Keratinocyte (primary cell): ENCODE results near the gene ABCA7.

ENCODE experiments used
- EZH2 ChIP-seq: IDR thresholded peaks from one replicate; pipeline ENCODE4 v1.6.1; 2012; ENCODE audit warnings: inconsistent platforms, mild to moderate bottlenecking, low read length, moderate library complexity
- TF ChIP-seq, protein P1 (sequence below), 3 experiments: IDR thresholded peaks in 1 of 3; conservative IDR thresholded peaks in 1 of 3; optimal IDR thresholded peaks in 1 of 3; 2 replicates in 2 of 3; 3 replicates in 1 of 3; pipeline versions ENCODE3 to v1.5.1; 2011; ENCODE audit warnings: low read length in 3 of 3, mild to moderate bottlenecking in 3 of 3, moderate library complexity in 2 of 3, control low read depth in 1 of 3, inconsistent platforms in 1 of 3; ENCODE audit not compliant: insufficient read depth in 2 of 3; ENCODE audit errors: extremely low read depth in 1 of 3

DNA sequence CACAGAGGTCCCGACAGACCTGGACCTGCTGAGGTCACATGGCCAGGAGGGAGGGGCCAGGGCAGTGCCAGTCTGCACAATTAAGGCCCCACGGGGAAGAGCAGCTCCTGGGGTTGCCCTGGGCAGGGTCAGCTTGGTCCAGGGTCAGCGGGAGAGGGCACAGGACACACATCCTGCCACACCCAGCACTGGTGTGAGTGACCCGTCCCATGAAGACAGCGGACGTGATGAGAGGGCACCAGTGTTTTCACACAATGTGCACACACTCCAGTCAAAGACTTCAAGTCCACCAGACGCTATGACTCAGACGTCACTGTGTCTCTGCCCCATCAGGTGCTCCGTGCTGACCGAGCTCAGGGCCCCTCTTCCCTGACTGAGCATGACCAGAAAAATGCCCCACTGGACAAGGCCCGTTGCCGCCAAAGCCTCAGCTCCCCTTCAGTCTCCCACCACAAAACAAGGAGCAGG lies 23.2 kb upstream of the ABCA7 start:
- TF ChIP-seq EZH2 = no peak
- TF ChIP-seq, protein P1, sequence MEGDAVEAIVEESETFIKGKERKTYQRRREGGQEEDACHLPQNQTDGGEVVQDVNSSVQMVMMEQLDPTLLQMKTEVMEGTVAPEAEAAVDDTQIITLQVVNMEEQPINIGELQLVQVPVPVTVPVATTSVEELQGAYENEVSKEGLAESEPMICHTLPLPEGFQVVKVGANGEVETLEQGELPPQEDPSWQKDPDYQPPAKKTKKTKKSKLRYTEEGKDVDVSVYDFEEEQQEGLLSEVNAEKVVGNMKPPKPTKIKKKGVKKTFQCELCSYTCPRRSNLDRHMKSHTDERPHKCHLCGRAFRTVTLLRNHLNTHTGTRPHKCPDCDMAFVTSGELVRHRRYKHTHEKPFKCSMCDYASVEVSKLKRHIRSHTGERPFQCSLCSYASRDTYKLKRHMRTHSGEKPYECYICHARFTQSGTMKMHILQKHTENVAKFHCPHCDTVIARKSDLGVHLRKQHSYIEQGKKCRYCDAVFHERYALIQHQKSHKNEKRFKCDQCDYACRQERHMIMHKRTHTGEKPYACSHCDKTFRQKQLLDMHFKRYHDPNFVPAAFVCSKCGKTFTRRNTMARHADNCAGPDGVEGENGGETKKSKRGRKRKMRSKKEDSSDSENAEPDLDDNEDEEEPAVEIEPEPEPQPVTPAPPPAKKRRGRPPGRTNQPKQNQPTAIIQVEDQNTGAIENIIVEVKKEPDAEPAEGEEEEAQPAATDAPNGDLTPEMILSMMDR (optimal IDR thresholded peaks at IDR 0.05 in 1 of 3, IDR thresholded peaks at IDR 0.05 in 1 of 3, conservative IDR thresholded peaks at IDR 0.05 in 1 of 3; ENCODE audit: extremely low read depth in 1 of 3, insufficient read depth in 2 of 3, low read length in 3 of 3) = no peak
